GM18517 (cell line): ENCODE data around the gene UBE2E2.
A peak's percentile ranks its signal among the peaks of the same experiment; 100 is the strongest.

Experiments
- ATAC-seq: cut with Tn5 transposase; IDR thresholded peaks from one replicate; pipeline ENCODE4 v1.9.1; 2021; ENCODE audit warnings: mild to moderate bottlenecking, moderate library complexity; ENCODE audit not compliant: unreplicated experiment

The UBE2E2 gene

DNA sequence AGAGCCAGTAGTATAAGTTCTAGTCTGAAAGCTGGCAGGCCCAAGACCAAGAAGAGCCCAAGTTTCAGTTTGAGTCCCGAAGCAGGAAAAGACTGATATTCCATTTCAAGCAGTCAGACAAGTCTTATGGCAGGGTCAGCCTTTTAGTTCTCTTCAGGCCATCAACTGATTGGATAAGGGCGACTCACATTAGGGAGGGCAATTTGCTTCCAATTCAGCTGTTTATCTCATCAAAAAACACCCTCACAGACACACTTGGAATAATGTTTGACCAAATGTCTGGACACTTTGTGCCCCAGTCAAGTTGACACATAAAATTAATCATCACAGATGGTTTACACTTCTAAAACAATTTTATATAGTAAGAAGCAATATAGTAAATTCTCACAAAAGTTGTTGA, 69.7 kb downstream of the UBE2E2 start:
- ATAC-seq = no peak

DNA sequence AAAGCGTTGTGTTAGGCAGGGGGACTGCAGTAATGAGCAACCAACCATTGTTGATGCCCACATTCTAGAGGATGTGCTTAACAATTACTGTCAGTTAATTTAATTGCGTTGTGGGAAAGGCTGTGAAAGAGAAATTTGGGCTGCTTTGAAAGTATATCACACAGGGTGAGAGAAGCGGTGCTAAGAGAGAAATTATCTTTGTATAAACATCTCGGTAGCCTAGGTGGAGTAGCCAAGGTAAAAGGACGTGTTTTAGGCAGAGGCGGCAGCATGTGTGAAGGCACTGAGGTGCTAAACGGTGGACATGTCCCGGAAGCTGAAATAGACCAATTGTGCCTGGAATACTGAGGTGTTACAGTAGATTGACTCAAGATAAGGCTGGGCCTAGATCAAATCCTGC, 71.9 kb downstream of the UBE2E2 start:
- no peak for ATAC-seq

DNA sequence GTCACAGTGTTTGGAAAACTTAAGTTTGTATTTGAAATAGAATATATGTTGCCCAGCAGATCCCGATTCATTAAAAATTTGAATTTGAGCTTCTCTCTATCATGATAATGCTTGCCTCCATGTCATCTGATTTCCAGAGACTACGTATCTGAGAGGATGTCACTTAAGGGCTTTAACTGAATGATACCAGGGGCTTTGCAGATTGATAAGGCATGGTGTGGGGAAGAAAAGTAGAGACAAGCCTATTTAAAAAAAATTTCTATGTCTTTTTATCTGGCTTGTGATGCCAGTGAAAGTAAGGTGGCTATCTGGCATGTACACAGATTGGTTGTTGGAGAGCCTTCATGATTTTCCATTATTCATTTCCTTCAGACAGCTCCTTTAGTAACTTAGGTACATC, 72.7 kb downstream of the UBE2E2 start:
- ATAC-seq = no peak

DNA sequence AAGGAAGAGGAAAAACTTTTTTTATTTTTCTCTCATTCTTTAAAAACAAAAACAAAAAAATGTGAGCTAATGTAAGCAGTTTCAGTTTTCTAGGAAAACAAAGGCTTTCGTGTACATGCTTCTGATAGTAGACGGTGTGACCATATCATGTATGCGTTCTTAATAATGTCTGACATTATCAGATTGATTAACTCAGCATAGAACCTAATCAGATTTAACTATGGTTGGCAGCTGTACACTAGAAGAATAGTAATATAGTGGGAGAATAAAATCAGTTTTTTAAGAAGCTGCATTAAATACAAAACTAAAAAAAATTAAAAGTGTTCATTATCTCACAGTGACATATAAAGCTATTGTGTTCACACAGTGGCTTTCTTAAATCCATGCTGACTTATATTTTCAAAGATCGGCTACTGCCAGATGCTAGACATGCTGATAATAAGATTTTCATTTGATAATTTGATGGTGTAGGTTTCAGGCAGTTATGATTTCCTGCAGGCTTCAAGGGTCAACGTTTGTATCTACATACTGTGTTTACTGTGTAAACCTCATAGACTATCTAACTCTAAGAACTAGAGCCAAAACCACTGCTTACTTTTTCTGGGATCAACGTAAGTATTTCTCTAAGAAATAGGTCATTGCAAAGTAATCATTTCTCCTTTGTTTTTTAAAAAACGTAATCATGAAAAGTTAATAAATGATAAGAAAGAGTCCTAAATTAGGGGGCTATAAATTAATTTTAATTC, 74.0 kb downstream of the UBE2E2 start:
- no peak for ATAC-seq

DNA sequence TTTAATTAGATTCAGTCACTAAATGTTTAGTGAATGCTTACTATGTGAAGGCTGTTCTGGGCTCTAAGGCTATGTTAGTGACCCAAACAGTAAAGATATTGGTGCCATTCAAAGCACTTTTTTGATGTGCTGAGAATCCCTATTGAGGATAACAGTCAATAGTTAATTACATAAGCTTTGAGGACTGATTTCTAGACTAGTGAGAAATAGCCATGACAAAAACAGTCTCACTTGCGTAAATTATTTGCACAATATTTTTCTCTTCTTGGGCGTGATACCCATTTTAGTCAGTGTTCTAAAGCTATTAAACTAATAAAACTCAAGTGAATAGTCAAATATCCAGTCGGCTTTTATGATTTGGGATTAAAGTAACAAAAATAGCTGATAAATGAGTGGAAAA, 74.6 kb downstream of the UBE2E2 start:
- ATAC-seq = no peak

DNA sequence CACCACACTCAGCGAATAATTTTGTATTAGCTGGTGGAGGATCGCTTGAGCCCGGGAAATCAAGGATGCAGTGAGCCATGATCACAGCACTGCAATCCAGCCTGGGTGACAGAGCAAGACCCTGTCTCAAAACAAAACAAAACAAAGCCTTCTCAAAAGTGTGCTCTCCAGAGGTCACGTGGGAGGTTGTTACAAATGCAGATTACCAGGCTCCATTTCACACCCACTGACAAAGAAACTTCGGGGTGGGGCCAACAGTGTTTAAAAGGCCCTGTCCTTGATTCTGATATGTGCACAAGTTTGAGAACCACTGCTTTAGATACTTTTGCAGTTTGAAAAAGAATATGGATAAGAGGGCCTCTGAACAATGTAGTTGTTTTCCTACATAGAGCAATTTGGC, 80.5 kb downstream of the UBE2E2 start:
- ATAC-seq = no peak

DNA sequence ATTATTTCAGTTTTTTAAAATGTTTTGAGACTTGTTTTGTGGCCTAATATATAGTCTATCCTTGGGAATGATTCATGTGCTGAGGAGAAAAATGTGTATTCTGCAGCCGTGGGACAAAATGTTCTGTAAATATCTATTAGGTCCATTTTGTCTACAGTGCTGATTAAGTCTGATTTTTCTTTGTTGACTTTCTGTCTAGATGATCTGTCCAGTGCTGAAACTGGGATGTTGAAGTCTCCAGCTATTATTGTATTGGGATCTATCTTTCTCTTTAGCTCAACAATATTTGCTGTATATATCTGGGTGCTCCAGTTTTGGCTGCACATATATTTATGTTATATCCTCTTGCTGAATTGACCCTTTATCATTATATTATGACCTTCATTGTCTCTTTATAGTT, 85.2 kb downstream of the UBE2E2 start:
- ATAC-seq = no peak

DNA sequence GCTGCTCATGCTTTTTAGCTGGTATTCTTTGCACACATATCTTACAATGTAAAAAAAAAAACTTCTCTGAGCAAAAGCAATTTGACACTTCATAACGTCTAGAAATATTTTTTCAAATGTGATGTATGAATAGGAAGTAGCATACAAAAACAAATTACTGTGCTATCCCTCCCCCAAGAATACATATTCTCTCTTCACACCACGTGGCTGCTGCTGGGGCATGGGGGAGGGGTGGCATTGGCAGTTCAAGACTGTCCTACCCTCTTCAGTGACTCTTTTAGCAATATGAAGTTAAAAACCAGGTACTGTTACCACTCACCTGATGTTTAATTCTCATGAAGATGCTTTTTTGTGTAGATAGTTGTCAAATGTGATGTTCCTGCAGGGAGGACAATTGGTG, 85.6 kb downstream of the UBE2E2 start:
- ATAC-seq = no peak

DNA sequence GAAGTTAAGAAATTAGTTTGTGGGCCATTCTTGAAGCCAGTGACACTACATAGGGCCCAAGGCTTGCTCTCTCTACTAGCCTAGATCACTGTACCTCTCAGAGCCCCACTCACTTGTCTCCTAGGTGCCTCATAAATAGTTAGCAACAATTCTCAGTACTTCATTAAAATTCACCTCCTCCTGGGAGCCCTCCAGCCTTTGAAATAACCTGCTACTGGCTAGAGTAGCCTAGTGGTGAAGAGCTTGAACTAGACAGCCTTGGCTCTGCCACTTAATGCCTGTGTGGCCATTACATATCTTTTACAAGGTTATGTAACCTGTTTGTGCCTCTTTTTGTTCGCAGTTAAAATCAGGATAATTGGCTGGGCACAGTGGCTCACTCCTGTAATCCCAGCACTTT, 89.3 kb downstream of the UBE2E2 start:
- no peak for ATAC-seq

DNA sequence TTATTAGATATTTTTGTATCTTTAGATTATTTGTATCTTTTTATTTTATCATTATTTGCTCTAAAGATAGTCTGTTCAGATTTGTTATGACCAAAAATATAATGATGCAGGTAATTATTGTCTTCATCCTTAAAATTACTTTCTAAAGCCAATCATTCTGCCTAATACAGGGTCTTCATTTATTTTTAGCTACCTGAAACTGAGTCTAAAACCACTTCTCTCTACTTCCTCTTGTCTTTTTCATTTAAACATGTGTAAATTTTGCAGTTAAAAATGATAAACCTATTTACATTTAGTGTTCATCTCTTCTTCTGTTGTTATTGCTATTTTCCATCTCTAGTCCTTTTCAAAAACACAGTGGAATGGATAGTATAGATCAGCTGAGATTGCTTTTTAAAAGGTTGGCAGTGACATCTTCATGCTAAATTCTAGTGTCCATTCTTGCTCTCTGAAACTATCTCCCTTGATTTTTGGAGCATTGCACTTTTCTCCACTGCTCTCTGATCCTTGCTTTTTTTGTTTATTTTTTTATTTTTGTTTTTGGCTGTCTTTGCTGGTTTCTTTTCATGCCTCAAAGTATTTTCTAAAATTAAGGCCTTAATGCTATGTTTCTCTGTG, 91.8 kb downstream of the UBE2E2 start:
- peak; percentile 70 for ATAC-seq

DNA sequence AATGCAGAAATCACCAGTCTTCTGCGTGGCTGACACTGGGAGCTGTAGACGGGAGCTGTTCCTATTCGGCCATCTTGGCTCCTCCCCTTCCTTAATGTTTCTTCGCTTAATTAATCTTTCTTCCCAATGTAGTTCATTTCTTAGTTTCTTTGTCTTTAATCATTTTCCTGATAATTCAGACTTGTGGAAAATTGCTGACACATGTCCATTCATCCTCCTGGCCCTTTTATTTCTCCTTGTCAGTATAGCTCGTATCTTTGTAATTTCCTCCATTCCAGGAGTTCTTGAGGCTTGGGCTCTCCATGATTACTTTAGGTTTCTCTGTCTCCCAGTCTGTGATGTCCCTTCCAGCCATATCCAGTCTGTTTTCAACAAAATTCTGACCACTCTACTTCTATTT, 98.7 kb downstream of the UBE2E2 start:
- ATAC-seq = no peak

DNA sequence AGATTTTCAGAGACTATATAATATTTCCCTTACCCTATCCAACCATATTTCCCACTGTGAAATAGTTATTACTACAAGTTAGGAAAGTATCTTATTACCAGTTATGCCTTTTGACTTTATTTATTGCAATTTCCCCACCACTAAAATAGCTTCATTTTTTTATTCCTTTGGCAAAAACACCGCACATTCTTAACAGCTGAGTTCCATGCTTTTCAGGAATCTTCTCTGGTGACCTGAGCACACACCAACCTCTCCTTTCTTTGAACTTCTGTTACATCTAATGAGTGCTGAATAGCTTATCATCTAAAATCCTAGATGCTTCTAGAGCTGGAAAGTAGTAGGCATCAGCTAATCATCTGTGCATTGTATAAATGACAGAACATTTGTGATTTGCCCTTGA, 99.1 kb downstream of the UBE2E2 start:
- ATAC-seq = no peak

DNA sequence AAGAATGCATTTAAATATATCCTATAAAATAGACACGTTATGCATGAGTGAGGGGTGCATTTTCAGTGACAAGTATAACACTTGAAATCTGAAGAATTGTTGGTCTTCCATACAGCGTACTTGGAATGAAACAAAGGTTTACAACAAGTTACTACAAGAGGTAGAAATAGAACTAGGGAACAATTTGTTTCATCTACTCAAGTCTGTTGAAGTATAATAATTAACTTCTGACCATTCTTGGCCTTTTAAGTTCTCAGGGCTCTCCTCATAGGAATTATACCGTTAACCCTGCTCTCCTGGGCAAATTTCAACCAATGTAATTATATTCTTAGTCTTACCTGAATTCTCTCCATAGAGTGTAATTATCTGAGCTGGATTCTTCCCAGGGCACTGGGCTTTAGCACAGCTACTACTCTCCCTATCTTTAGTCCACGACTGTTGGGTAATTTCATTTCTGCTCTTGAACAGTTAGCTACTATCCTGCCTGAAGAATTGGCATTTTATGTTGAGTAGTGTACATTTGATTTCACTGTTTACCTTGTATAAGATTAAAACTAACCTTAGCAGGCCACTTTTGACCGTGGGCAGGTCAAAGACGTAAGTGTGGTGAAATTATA, 100.6 kb downstream of the UBE2E2 start:
- ATAC-seq = no peak

DNA sequence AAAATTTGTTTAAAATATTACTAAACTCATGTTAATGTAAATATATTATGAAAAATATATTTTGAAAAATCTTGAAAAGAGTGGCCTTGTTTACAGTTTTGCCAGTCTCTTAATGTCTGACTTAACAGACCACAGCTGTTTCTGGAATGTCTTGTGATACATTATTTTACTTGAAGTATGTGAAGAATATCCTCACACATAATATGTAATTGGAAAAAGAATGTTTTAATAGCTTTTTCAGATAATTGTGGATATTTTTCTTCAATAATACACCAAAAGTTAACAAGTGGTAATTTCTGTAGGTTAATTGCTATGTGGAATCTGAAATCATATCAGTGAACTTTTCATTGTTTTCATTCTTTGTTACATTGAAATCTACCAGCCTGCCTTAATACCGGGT, 101.3 kb downstream of the UBE2E2 start:
- ATAC-seq = no peak

DNA sequence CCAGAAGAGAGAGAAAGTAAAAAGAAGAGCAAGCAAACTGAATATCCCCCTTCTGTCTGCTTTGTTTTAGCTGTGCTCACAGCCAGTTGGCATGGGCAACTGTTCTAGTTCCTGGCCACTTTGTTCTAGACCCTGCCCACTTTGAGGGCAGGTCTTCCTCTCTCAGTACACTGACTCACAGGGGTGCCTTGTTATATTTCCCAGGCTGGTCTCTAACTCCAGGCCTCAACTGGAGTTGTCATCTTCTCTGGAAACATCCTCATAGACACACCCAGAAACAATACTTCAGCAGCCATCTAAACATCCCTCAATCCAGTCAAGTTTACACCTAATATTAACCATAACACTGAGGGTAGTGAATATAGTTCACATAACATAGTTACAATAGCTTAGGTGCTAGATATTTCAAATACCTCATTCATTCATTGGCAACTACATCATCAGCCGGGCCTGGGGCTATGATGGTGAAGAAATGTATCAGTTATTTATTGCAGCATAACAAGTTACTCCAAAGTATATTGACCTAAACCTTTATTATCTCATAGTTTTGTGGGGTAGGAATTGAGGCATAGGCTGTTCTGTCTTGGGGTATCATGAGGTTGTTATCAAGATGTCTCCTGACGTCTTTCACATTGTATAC, 106.0 kb downstream of the UBE2E2 start:
- ATAC-seq = no peak

DNA sequence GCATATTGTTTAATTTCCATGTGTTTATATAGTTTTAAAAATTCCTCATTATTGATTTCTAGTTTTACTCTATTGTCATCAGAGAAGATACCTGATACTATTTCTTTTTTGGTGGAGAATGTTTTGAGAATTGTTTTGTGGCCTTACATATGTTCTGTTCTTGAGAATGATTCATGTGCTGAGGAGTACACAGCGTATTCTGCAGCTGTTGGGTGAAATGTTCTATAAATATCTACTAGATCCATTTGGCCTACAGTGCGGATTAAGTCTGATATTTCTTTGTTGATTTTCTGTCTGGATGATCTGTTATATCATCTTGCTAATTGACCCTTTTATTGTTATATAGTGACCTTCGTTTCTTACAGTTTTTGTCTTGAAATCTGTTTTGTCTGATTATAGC, 109.7 kb downstream of the UBE2E2 start:
- no peak for ATAC-seq

DNA sequence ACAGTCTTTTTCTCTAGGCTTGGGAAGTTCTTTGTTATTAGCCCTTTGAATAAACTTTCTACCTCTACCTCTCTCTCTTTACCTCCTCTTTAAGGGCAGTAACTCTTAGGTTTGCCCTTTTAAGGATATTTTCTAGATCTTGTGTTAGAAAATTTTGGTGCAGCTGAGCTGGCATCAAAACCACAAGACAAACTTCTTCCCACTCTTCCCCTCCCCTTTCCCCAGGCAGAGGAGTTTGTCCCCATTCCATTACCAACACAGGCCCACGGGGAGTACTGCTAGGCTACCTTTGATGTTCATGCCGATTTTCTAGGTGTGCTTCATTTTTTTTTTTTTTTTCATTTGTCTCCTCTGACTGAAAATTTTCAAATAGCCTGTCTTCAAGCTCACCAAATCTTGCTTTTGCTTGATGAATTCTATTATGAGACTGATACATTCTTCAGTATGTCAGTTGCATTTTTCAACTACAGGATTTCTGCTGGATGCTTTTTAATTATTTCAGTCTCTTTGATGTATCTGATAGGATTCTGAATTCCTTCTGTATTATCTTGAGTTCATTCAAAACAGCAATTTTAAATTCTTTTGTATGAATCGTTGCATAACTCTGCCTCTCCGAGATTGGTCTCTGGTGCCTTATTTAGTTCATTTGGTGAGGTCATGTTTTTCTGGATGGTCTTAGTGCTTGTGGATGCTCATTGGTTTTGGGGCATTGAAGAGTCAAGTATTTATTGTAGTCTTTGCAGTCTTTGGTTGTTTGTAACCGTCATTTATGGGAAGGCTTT, 112.0 kb downstream of the UBE2E2 start:
- ATAC-seq = no peak

DNA sequence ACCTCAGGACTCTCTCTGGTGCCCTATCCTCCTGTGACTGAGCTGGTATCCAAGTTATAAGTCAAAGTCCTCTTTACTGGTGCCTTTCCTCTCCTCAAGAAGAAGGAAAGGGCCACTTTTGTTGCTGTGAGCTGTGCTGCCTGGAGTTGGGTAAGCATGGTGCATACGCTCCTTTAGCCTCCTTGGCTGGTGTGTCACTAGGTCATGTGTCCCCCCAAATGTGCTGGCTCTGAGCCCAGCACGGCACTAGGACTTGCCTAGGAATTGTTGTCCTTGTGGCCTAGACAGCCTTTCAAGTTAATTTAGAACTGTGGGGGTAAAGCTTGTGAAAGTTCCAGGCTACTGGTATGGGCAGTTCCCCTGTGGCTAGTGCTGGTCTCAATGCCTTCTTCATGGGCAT, 113.8 kb downstream of the UBE2E2 start:
- no peak for ATAC-seq

DNA sequence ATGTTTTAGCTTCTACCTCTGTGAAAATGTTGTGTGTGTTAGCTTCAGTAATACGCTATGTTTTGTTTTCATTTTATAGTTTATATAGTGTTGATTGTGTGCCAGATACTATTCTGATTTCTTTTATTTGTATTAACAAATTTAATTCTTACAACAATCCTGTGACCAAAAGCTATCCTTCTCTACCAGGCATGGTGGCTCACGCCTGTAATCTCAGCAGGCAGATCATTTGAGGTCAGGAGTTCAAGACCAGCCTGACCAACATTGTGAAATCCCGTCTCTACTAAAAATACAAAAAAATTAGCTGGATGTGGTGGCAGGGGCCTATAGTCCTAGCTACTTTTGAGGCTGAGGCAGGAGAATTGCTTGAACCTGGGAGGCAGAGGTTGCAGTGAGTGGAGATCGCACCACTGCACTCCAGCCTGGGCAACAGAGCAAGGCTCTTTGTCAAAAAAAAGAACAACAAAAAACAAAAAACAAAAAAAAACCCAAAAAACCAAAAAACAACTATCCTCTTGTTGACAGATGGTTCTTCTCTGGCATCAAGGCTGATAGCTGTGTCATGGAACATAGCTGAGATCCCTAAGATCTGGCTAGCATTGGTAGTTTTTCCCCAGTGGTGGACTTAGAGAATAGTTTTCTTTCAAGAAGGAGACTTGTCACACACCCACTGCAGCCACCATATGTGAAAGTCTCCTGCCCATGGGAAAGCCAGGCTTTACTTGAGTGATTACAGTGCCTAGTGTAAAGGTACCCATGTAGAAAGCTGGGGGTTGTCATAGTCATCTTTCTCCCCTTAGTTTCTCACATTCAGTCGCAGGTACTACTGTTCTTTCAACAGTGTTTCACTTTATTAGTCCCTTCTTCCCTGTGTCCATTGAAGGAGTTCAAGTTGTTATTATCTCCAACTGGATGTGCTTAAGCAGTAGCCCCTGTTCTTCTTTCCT, 116.5 kb downstream of the UBE2E2 start:
- no peak for ATAC-seq
